T follicular helper cell (primary cell): ENCODE results near the gene POTEI.
"Not testable (repeated sequence)": the region's sequence is repeated elsewhere in the genome, so short reads cannot be mapped to it uniquely, and the experiment has no call there.

Experiments
- DNase-seq: peaks from one replicate; pipeline ENCODE4 v3.0.0-alpha.2; 2020; ENCODE audit warnings: low read depth
- total RNA-seq, 2 experiments: gene quantifications; one replicate each; lab custom pipeline; 2026; lab: John Stamatoyannopoulos, UW

The POTEI gene
- total RNA-seq: 0 to 0.04 reads per million in 2 experiments

DNA sequence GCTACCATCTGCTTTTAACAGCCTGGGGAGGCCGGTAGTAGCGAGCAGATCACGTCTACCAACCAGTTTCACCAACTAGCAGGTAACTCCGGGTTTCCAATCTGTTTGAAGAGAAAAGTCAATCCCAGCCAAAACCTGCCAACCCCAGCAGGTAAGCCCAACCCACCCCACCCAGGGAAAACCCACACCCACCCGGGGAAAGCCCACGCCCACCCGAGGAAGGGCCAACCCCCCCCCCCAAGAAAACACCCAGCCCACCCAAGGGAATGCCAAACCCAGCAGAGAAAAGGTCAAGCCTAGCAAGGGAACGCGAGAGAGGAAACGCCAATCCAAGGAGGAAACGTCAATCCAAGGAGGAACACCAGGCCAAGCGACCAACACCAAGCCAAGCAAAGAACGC lies at the start of gene POTEI:
Gene POTEI, minus strand, starts transcription at position 101 of the 400 bp plus-strand sequence. Its CDS starts 93 bp downstream, at position 8.
- DNase-seq: not testable (repeated sequence)

DNA sequence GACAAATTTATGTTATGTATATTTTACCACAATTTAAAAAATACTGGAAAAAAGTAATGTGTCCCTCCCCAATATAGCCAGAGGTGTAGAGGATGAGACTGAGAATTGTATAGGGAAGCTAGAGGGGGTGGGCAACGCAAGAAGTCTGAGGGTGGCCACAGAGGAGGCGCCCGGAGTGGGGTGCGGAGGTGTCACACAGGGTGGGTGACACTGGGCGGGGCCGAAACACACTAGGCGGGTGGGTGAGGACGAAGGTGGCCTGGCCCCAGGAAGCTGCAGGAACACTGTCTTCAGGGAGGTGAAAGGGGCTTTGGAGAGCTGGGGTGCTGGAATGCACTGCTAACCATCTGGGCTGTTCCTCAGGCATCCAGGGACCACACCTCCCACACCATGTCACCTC lies 47.3 kb upstream of the POTEI start:
- DNase-seq: not testable (repeated sequence)

DNA sequence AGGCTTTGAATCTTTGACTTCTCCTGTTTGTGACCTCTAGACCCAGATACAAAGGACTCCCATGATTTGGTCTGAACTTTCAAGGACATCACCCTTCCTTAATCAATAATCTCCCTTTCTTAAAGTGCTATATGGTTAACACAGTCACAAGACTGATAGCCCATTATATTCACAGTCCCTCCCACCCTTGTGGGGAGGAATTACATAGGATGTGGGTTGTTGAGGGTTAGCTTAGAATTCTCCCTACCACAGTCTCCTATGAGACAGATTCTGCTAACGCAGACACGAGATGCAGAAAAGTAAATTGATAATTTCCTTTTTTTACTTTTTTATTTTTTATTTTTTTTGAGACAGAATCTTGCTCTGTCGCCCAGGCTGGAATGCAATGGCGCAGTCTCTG lies 45.0 kb upstream of the POTEI start:
- not testable (repeated sequence) for DNase-seq

DNA sequence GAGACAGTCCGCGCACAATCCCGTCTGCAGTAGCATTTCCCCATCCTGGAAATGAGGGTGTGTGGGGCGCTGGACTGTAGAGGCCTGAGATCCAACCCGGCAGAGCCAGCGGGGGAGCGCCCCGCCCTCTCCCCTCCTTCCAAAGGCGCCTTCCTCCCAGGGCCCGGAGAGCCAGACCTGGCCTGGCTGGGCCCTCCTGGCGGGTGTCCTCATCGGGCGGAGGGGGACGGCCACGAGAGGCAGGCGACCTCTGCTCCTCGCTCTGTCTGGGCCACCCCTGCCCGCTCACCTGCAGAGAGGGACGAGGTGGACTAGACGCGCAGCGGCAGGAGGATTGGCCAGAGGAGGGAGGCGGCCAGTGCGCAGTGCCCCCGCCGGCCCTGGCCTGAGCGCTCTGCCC lies 40.3 kb upstream of the POTEI start:
- not testable (repeated sequence) for DNase-seq

DNA sequence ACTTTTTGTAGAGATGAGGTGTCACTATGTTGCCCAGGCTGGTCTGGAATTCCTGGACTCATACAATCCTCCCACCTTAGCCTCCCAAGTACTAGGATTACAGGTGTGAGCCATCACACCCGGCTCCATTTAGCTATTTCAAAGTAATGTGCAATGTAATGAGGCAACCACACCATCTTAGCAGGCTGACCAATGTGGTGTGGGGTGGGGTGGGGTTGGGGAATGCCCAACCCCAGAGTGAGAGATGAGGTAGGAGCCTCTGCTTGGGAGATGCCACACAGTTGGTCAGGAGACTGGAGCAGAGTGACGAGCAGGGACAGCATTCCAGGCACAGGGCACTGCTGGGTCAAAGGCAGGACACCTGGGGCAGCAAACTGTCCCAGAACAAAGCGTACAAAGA lies 39.3 kb upstream of the POTEI start:
- DNase-seq: not testable (repeated sequence)

DNA sequence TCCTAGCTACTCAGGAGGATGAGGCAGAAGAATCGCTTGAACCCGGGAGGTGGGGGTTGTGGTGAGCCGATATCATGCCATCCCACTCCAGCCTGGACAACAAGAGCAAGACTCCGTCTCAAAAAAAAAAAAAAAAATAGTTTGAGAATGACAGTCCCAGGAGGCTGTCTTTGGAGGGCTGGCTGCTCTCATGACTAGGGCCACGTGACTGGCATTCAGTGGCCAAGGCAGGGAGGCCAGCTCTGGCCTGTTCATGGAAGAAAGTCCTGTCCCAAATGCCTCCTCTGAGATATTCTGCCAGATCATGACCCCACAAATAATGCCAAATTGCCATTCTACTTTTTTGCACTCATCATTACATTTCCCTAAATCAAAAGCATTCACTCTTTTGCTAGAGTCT lies 35.9 kb upstream of the POTEI start:
- not testable (repeated sequence) for DNase-seq

DNA sequence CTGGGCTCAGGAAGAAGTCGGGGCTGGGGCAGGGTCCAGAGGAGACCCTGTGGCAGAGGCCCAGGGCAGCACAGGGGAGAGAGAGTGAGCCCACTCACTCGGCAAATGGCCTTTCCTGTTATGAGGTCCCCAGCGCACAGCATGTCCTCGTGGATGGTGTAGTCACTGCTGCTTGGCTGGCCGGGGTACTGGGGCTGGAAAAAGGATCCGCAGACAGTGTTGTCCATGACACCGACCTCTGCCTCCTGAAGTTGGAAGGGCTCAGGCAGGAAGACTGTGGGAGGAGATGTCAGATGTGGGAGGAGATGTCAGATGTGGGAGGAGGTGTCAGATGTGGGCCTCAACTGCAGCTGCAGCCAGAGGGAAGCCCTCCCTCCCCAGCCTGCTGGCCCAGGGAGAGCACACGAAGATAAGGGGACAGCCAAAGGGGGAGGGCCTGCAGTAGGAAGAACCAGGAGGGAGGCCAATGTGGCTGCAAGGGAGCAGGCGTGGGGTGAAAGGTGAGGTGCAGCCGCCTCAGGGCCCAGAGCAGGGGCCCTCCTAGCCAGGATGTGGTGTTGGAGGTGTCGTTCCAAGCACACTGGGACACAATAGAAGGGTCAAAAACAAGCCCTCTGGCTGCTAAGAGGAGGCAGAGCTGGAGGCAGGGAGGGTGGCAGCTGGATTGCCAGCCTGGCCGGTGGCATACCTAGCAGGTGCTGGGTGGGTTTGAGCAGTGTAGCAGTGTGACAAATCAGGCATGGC lies 34.8 kb upstream of the POTEI start:
- DNase-seq: not testable (repeated sequence)

DNA sequence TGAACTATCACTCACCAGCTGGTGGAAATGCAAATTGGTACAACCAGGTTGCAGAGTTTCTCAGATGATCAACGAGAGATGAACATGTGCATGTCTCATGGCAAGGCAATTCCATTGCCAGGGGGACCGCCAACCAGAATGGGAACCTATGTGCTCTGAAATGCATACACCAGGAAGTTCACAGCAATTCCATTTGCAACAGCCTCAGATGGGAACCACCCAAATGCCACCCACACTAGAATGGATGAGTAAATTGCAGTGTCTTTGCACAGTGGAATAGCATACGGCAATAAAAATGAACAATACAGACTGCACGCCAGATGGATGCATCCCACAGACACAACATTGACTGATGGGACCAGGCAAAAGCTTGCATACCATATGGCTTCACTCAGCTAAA lies 33.7 kb upstream of the POTEI start:
- DNase-seq: not testable (repeated sequence)

DNA sequence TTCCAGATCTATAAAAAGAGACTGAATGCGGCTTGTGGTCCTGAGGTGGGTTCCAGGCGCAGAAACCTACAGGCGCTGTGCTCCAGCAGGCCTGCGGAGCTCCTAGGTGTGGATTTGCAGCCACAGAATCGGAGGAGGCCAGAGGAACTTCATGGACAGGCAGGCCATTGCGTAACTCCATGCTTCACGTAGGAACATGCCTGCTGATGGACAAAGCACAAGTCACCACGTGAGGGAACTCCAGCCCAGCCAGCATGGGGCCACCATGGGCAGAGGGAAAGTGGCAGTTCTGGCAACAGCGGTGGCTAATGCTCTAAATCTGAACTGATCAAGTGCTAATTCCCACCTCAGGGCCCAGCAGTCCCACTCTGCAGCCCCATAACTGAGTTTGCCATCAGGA lies 29.1 kb upstream of the POTEI start:
- DNase-seq: not testable (repeated sequence)

DNA sequence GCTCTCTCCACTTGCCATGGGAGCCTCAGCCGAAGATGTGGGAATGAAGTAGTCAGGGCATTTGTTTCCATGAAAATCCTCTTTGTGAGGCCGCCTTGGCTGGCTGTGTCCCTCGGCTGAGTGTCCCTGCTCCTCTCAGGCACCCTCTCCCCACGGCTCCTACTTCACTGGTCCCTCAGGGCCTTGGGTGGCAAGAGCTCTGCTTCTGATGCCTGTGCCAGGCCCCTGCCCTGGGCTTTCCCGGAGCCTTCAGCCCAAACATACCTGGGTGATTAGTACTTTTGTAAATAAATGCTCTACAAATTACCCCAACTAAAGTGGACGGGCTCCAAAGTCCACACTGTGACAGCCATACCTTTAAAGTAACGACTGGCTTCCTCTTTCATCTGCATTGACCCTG lies 27.5 kb upstream of the POTEI start:
- not testable (repeated sequence) for DNase-seq

DNA sequence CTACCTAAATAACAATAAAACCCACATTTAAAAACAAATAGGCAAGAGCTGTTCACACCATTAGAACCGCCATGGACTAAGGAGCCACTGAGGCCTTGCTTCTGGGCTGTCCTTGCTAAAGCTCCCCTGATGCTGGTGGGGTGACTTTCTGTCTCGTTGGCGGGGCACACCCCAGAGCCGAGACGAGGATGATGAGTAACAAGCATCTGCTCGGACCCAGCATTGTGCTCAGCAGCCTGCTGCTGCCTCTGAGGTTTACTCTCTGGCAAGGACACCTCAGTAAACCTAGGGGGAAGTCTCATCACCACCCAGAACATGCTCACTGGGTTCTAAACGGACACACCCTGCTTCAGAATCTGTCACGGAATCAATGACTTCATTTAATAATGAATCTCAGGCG lies 22.5 kb upstream of the POTEI start:
- not testable (repeated sequence) for DNase-seq

DNA sequence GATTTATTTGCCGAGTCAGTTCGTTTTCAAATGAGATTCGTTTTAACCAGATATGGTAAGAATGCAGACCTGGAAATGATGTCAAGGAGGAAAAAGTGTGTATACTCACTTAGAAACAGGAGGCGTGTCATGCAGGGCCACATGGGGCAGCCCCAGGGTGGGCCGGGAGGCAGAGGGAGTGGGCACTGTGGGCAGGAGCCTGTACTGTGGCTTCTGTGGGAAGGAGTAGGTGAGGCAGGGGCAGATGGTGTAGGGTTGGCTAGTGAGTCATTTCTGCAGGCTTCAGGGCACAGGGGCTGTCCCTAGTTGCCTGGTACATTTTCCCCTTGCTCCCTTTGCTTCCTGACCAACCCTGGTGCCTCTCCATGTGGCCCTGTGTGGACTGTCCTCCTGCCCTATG lies 22.1 kb upstream of the POTEI start:
- not testable (repeated sequence) for DNase-seq

DNA sequence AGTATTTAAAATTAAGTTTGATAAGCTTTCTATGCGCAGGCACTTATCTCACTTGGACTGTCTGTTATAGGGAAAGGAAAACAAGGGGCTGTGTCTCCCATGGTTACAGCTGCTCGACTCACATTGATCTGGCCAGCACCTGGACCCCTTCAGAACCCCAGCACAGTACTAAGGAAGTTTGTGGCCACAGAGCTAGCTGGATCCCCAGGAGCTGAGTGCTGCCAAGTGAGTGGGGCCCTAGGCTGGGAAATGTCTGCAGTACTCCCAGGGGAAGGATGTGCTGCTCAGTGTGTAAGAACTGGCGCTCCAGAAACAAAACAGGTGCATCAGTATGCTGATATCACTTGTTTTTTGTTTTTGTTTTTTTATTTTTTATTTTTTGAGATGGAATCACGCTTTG lies 21.1 kb upstream of the POTEI start:
- not testable (repeated sequence) for DNase-seq

DNA sequence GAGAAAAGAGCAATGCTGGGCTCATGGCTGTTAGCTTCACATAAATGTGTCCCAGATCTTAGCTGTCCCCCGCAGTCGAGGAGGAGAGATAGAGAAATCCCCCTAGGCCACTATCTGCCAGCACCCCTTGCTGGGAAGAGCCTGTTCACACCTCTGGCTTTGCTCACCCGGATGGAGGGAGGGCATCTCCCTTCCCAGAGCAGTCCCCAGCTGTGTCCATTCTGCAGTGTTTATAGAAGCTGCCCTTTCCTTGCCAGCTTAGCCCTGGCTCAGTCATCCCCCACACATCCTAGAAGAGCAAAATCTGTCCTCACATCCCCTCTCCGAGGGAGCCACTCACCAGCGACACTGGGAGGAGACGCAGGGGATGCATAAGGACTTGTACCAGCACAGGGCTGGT lies 20.4 kb upstream of the POTEI start:
- DNase-seq: not testable (repeated sequence)

DNA sequence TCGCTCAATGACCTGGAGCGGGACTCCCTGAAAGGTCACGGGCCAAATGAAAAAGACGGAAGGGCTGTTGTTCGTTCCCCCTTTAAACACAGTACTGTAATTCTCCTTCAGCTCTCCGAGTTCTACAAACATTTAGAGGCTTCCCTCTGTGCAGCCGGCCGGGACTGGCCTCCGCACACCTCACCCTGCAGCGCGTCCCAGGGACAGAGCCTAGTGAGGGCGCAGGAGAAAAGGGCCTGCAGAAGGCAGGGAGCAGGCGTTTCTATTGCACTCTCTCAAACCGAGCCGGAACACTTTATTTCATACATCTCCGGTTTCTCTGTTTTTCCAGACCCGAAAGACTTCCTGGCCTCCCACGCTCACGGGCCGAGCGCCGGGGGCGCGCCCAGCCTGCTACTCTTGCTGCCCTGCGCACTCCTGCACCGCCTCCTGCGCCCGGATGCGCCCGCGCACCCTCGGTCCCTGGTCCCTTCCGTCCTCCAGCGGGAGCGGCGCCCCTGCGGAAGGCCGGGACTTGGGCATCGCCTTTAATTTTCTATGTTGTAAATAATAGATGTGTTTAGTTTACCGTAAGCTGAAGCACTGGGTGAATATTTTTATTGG lies 18.3 kb upstream of the POTEI start:
- not testable (repeated sequence) for DNase-seq

DNA sequence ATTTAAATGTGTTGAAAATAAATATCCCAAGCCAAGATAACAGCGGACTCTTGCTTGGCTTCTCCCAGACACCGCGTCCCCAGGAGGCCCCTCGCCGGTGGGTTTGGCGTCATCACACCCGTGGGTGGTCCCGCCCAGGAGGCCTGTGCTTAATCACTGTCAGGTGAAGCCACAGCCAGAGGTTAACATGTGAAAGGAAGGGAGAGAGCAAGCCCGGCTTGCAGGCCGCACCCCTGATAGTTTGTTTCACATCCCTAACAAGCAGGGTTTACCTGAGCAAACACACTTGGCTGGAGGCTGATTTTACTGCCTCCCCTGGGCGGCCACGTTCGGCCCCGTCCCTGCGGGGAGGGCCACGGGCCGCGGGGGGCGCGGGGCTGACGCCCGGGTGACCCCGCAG lies 13.3 kb upstream of the POTEI start:
- DNase-seq: not testable (repeated sequence)

DNA sequence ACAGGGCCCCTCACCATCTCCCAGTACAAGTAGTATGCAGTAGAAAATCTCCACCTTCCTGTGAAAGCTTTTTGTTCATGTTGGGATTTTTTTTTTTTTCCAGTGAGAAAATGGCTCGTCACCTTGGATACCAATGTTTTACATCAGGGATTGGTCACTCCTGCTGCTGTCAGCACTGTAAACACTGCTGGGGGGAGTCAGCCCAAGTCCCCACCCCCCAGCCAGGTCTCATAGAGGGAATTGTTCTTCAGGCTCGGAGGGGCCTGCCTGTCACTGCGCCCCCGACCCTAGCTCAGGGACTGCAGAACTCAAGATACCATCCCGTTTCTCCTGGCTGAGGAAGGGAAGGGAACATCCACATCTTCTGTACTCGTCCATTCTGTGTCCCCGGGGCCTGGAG lies 11.9 kb upstream of the POTEI start, which contains the start of gene CFC1B:
Gene CFC1B, plus strand, starts transcription at position 231 of the 400 bp plus-strand sequence. CDS start 263 bp downstream, outside the sequence.
- not testable (repeated sequence) for DNase-seq

DNA sequence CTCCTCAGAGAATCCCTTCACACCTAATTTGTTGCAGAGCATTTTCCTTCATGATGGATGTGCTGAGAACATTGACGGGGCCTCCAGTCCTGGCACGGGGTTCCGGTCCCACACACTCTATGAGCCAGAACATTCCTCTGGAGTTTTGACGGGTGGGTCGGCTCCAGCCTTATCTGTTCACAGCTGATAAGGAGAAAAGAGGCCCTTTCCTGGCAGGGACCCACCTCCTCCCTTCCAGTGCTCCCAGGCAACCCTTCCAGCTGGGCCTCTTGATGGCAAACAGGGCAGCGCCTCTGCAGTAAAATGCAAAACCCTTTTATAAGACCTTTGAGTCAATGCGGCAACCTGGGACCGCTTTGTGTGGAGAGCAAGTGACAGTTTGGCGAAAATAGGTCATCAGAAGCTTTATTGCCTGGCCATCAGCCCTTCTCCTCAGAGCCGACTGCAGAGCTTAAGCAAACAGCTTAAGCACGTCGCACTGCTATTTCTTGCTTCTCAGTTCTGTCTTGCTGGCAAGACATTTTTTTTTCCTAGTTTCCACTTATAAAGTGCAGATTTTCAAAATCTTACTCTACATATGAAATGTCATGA lies 9.5 kb upstream of the POTEI start:
- not testable (repeated sequence) for DNase-seq

DNA sequence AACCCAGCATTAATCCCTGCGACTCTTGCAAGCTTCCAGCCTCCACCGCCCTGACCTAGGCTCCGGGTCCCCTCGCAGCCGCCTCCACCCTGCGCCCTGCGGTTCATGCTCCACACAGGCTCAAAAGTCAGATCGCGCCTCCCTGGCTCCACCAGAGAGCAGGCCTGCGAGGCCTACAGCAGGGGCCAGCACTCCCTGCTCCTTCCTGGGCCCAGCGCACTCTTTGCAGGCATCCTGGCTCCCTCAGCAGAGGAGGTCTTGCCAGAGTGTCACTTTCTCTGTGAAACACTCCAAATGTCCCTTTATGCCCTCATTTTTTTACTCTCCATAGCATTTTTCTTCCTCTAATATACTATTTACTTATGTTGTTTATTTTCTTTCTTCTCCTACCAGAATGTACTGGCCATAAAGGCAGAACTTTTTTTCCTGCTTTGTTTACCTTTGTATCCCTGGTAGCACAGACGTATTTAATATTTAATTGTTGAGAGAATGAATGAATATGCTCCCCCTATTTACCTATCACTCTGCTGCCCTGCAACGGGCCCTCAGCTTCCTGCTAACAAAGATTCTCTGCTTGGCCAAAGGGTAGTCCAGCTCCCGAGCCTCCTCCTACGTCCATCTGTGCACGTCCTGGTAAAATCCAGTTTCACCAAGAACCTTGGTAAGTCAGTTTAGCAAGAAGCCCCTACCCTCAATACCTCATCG lies 2.8 kb upstream of the POTEI start:
- DNase-seq: not testable (repeated sequence)

DNA sequence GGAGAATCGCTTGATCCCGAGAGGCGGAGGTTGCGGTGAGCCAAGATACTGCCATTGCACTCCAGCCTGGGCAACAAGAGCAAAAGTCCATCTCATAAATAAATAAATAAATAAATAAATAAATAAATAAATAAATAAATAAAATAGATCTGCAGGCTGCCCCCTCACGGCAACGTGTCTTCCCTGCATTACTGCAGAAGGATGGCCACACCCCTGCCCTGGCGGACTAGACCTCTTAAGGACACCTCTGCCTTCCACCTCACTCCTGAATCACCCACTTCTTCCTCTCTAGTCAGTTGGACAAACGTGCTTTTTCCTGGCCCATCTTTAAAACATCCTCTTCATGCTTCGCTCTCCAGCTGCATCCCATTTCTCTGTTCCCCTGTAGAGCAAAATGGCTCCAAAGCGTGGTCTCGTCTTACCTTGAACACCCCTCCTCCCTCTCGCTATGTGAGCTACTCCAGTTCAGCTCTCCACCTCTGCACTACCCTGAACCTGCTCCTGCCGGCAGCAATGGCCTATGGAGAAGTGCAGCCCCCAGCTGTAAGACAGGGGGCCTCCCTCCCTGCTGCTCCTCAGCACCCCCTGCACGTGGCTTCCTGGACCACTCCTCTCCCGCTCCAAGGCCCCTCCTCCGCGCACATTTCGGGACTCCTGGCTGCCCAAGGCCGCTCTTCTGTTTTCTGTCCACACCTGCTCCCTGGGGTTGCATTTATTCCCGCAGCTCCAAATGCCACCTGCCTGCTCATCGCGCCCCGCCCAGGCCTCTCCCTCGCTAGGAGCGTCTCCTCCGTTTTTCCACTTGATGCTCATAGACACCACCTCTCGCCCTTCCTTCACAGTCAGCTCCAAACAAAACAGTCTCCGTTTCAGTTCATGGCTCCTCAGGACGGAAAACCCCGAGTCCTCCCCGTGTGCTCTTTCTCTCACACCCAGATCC lies 1.9 kb upstream of the POTEI start:
- DNase-seq: not testable (repeated sequence)

DNA sequence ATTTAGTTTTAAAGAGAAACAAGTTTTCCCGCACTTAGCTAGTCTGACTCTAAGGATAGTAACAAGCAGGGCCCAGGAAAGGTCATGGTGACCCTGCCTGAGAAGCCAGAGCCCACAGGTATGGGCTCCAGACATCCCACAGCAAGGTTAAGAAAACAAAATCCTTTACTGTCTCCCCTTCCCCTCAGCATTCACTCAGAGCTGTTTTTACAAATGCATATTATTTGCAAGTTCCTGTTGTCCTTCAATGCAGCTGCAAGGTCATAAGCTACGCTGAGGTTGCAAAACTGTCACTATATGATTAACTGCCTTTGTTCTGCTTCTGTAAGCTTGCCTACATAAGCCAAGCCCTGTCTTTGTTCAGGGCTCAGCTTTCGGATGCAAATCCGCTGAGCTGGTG lies 18.1 kb downstream of the POTEI start:
- not testable (repeated sequence) for DNase-seq
